SU-DHL-6 (cell line): ENCODE measurements around the gene M1AP.
"Not testable (repeated sequence)": the region's sequence is repeated elsewhere in the genome, so short reads cannot be mapped to it uniquely, and the experiment has no call there.

Experiments
- EZH2phosphoT487 ChIP-seq: fragments of 200-600 bp; sonication (generic), shearing (Covaris generic); conservative IDR thresholded peaks from 2 replicates; pipeline ENCODE4 v1.6.1; 2018; ENCODE audit warnings: mild to moderate bottlenecking, antibody characterized with exemption, low read length, moderate library complexity, mixed read lengths
- TF ChIP-seq, protein P1 (sequence below): fragments of 200-600 bp; sonication (generic); IDR thresholded peaks from one replicate; pipeline ENCODE4 v1.5.1; 2017; ENCODE audit warnings: antibody characterized with exemption, mild to moderate bottlenecking, low read length, moderate library complexity; ENCODE audit not compliant: insufficient read depth, poor library complexity, severe bottlenecking

DNA sequence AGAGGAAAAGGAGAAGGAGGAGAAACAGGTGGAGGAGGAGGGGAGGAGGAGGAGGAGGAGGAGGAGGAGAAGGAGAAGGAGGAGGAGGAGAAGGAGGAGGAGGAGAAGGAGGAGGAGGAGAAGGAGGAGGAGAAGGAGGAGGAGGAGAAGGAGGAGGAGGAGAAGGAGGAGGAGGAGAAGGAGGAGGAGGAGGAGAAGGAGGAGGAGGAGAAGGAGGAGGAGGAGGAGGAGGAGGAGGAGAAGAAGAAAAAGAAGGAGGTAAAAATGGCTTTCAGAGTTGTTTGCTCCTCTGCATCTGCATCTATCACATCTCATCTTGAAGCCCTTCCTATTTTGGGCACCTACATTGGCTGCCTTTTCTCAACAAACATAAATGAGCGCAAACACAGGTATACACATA lies 87.1 kb downstream of the M1AP start:
- TF ChIP-seq, protein P1, sequence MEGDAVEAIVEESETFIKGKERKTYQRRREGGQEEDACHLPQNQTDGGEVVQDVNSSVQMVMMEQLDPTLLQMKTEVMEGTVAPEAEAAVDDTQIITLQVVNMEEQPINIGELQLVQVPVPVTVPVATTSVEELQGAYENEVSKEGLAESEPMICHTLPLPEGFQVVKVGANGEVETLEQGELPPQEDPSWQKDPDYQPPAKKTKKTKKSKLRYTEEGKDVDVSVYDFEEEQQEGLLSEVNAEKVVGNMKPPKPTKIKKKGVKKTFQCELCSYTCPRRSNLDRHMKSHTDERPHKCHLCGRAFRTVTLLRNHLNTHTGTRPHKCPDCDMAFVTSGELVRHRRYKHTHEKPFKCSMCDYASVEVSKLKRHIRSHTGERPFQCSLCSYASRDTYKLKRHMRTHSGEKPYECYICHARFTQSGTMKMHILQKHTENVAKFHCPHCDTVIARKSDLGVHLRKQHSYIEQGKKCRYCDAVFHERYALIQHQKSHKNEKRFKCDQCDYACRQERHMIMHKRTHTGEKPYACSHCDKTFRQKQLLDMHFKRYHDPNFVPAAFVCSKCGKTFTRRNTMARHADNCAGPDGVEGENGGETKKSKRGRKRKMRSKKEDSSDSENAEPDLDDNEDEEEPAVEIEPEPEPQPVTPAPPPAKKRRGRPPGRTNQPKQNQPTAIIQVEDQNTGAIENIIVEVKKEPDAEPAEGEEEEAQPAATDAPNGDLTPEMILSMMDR, result not testable (repeated sequence)
- not testable (repeated sequence) for TF ChIP-seq EZH2phosphoT487
